GM18867 (cell line): ENCODE measurements around the gene DLL4.

ENCODE experiments used
- ATAC-seq: cut with Tn5 transposase; IDR thresholded peaks from one replicate; pipeline ENCODE4 v1.9.1; 2021; ENCODE audit warnings: mild to moderate bottlenecking, moderate library complexity; ENCODE audit not compliant: unreplicated experiment

DLL4 gene

DNA sequence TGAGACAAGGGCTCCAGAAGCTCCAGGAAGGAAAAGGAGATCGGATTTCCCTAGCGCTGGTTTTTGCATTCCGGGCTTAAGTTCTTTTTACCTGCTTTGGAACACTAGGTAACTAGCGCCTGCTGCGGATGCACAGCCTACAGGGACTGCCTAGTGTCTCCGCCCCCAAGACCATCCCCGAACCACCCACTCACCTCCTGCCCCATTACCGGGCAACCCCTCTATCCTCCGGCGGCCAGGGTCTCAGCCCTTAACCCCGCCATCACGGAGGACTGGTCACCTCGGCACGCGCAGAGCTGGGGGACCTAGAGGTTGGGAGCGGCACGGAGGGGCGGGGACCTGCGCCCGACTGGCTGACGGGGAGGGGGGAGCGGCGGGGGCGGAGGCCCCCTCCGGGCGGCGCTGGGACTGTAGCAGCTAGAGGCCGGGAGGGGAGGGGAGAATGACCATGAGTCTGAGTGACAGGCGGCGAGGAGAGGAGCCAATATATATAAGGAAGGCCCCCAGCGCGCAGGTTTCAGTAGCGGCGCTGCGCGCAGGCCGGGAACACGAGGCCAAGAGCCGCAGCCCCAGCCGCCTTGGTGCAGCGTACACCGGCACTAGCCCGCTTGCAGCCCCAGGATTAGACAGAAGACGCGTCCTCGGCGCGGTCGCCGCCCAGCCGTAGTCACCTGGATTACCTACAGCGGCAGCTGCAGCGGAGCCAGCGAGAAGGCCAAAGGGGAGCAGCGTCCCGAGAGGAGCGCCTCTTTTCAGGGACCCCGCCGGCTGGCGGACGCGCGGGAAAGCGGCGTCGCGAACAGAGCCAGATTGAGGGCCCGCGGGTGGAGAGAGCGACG, at the start of gene DLL4:
DLL4 (plus strand) TSS at position 520 of the 839 bp plus-strand sequence. CDS start 329 bp downstream, outside the sequence.
- no peak for ATAC-seq

DNA sequence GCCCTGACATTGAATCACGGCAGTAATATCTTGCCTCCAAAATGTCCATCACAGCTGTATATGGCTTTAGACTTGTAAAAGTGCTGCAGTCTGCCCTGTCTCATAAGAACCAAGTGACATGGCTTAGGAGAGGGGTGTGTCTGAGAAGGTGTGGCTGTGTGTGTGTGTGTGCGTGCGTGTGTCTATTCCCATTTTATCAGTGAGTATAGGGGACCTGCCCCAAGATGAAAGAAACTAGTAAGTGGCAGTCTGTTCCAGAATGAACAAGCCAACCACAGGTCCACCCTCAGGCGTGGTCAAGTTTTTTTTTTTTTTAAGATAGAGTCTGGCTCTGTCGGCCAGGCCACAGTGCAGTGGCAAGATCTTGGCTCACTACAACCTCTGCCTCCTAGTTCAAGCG, 49.5 kb upstream of the DLL4 start:
- no peak for ATAC-seq

DNA sequence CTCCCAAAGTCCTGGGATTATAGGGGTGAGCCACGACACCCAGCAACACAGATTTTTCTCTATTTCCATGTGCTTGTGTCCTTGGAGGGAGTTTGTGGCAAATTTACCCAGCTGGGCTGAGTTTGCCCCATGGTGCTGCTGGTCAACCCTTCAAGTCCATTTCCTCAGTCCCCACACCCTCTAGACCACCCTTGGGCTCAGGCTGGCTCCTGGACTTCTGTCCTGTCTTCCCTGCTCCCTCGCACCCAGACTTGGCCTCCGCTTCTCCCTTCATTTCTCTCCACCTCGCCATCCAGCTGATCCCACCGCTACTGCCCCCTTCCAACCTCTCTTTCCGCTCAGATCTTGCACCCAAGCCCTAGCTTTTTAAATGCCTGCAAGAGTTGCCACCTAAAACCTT, 47.8 kb upstream of the DLL4 start:
- no peak for ATAC-seq

DNA sequence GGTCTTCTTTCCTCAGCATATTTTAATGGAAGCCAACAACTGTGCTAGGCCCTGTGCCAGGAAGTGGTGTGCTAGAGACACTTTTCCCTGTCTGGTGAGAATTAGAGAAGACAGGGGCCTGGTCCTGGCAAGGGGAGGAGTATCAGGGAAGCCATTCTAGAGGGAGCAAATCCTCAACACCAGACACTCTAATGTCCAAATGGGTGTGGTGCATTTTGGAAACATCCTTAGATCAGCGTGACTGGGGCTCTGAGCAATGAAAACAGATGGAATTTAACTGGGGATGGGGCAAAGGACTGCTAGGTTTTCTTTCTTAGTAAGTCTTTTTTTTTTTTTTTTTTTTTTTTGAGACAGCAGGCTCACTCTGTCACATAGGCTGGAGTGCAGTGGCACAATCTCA, 42.6 kb upstream of the DLL4 start:
- ATAC-seq = no peak

DNA sequence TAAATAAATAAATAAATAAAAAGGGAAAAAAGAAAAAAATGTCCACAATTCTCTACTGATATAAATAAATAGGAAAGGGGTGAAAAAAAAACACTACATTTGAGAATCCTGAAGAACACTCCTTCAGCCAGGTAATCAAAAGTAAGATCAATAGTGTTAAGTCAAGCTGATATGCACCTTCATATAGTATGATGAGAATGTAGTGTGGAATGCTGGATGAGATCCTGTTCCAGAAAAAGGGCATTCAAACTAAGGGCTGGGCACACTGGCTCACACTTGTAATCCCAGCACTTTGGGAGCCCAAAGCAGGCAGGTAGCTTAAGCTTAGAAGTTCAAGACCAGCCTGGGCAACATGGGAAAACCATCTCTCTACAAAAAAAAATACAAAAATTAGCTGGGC, 40.0 kb upstream of the DLL4 start:
- ATAC-seq = no peak

DNA sequence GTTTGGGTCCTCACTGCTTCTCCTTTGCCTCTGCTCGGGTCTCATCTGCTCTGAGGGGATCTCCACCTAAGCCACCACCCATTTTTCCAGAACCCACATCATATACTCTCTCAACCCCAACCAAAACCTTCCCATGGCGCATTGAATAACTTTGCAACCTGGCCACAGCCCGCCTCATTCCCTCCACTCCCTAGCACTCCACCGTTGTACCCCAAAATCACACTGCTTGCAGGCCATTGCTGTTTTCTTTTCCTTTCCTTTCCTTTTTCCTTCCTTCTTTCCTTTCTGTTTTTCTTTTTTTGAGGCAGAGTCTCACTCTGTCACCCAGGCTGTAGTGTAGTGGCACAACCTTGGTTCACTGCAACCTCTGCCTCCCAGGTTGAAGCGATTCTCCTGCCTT, 38.0 kb upstream of the DLL4 start:
- no peak for ATAC-seq

DNA sequence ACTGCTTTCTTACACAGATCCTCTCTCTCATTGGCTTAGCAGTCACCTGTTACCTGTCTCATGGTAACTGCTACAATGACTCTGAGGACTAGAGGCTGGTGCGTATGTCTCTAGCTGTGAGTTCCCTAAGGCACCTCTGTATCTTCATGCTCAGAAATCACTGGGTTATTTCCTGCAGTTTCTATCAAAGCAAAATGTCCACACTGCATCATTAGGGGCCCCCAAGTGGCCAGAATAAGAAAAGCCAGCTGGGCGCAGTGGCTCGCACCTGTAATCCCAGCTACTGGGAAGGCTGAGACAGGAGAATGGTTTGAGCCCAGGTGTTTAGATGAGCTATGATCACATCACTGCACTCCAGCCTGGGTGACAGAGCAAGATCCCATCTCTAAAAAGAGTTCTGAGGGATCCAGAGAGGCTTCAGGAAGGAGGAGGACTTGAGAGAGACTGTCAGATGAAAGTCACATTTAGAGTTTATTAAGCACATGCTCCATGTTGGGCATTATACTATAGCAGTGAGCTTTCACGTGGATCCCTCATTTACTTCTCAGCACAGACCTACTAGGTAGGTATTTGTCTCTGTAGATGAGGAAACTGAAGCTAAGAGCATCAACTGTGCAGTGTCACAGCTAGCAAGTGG, 37.2 kb upstream of the DLL4 start:
- peak; percentile 26 for ATAC-seq

DNA sequence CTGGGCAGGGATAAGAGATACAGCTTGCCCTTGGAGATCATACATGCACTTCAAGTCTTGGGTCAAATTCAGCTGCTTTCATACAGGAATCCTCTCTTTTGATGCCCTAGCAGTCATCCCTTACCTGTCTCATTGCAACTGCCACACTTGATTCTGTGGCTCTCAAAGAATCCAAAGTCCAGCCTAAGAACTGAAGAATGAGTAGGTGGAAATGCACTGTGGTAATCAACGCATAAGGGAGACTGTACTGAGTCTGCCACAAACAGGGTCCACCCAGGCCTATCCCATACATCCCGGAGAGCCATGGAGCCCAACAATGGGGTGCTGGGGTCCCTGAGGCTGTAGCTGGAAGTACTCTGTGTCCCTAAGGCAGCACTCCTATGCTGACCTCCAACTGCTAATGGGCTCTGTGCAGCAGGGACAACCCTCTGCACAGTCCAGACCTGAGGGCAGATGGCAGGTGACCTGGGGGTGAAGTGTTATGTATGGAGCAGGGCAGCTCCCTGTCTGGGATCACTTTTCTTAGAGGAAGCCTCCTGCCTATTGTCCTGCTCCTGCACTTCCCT, 36.6 kb upstream of the DLL4 start:
- ATAC-seq = no peak

DNA sequence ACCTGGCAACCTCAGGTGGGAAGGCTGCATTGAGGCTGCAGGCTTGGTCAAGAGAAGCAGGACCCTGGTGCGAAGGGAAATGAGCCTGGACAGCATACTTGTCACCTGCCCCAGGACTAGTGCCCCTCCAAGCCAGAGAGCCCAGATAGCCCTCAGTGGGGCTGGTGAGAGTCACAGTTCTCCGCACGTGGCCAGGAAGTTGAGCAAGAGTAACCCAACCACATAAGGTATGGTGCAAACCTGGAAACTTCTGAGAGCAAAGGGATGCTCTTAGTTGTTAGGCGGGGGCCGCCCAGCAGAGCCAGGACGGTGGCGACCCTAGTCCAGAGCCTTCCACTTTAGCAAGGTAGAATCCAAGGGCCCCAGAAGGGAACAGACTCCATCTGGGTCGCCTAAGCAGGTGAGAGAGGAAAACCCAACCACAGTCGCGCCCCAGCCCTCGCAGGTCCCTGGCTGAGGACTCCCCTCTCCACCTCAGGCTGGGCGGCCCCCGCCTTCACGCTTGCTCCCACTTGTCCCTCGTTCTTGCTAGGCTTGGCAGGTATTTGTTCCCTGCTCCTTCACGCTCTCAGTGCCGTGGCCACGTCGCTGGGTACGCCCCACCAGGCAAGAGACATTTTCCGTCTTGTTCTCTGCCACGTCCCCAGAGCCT, 36.0 kb upstream of the DLL4 start:
- no peak for ATAC-seq

DNA sequence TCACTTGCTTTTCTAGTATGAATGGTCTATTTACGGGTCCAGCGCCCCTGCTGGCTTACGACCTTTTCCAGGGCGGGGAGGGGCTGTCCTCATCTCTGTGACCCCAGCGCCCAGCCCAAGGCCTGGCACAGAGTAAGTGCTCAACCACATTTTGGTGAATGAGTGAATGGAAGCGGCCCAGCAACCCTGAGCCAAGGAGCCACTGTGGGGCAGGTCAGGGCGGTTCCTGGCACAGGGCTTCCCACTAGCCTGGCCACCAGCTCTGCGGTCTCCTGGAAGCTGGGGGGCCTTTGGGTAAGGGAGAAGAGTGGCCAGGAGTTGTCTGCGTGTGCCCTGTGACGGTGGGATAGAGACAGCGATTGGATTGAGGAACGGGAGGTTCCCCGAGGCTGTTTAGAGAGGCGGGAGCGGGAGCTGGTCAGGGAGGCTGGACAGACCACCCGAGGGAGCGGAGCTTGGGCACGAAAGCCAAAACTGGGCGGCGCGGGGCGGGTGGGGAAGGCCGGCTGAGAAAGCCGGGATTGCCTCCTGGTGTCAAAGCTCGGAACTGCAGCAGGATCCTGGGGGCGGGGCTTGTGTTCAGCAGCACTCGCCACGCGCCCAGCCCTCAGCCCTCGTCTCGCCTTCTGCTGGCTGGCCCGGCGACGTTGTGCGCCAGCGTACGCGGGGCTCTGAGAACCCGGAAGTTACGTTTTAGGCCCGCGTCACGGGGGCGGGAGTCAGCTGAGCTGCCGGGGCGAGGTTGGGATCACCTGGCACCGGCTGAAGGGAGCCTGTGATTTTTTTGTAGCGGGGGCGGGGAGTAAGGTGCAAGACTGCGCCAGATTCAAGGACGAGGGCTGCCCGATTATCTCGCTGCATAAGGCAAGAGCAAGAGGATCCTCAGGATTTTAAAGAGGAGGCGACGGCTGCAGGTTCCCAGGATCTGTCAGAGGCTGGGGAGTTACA, 35.1 kb upstream of the DLL4 start, which contains the start of gene VPS18:
VPS18 (plus strand) TSS at position 718 of the 948 bp plus-strand sequence. CDS start 319 bp downstream, outside the sequence.
- peak; percentile 84 for ATAC-seq

DNA sequence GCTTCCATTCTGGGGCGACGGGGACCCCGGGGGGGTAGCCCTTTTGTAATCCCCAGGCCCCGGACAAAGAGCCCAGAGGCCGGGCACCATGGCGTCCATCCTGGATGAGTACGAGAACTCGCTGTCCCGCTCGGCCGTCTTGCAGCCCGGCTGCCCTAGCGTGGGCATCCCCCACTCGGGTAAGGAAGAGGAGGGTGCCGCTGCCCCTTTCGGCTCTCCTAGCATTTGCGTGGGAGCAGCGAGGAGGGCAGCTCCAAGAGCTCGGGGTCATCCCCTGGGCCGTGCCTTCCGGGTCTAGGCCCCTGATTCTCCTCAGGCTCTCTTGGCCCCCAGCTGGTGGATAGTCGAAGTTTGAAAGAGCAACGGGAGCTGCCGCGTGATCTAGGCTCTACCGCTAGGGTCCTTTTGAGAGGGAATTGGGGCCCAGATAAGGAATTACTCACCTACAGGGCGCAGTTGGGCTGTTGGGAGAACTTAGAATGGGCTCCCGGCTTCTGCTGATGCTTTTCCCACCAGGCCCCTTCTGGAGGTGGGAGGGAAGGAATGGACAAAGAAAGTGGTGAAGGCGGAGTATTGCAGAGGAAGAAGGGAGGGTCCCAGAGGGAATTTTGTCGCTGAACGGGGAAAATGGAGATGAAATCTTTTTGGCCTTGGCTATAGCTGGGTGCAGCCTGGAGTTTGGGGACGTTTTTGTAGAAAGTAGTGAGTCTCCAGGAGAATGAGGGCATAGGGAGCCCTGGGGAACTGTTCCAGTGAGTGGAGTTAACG, 34.3 kb upstream of the DLL4 start:
- peak; percentile 36 for ATAC-seq

DNA sequence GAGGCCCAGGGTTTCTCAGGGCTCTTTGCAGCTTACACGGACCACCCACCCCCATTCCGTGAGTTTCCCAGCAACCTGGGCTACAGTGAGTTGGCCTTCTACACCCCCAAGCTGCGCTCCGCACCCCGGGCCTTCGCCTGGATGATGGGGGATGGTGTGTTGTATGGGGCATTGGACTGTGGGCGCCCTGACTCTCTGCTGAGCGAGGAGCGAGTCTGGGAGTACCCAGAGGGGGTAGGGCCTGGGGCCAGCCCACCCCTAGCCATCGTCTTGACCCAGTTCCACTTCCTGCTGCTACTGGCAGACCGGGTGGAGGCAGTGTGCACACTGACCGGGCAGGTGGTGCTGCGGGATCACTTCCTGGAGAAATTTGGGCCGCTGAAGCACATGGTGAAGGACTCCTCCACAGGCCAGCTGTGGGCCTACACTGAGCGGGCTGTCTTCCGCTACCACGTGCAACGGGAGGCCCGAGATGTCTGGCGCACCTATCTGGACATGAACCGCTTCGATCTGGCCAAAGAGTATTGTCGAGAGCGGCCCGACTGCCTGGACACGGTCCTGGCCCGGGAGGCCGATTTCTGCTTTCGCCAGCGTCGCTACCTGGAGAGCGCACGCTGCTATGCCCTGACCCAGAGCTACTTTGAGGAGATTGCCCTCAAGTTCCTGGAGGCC, 29.5 kb upstream of the DLL4 start:
- ATAC-seq = no peak

DNA sequence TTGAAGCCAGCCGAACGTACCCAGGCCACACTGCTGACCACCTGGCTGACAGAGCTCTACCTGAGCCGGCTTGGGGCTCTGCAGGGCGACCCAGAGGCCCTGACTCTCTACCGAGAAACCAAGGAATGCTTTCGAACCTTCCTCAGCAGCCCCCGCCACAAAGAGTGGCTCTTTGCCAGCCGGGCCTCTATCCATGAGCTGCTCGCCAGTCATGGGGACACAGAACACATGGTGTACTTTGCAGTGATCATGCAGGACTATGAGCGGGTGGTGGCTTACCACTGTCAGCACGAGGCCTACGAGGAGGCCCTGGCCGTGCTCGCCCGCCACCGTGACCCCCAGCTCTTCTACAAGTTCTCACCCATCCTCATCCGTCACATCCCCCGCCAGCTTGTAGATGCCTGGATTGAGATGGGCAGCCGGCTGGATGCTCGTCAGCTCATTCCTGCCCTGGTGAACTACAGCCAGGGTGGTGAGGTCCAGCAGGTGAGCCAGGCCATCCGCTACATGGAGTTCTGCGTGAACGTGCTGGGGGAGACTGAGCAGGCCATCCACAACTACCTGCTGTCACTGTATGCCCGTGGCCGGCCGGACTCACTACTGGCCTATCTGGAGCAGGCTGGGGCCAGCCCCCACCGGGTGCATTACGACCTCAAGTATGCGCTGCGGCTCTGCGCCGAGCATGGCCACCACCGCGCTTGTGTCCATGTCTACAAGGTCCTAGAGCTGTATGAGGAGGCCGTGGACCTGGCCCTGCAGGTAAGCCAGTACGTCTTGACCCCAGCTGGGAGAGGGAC, 28.7 kb upstream of the DLL4 start:
- ATAC-seq = no peak

DNA sequence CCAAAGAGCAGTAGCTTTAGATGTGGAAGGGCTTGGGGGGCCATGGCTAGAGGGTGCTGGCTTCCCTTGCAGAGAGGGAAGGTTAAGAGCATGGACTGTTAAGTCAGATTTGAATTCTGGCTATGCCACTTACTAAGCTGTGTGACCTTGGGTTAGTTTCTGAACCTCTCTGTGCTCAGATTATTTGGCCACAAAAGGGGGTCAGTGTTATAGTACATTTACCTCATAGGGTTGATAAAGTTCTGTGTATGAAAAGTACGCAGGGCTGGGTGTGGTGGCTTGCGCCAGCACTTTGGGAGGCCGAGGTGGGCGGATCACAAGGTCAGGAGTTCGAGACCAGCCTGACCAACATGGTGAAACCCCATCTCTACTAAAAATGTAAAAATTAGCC, 28.1 kb upstream of the DLL4 start:
- ATAC-seq = no peak

DNA sequence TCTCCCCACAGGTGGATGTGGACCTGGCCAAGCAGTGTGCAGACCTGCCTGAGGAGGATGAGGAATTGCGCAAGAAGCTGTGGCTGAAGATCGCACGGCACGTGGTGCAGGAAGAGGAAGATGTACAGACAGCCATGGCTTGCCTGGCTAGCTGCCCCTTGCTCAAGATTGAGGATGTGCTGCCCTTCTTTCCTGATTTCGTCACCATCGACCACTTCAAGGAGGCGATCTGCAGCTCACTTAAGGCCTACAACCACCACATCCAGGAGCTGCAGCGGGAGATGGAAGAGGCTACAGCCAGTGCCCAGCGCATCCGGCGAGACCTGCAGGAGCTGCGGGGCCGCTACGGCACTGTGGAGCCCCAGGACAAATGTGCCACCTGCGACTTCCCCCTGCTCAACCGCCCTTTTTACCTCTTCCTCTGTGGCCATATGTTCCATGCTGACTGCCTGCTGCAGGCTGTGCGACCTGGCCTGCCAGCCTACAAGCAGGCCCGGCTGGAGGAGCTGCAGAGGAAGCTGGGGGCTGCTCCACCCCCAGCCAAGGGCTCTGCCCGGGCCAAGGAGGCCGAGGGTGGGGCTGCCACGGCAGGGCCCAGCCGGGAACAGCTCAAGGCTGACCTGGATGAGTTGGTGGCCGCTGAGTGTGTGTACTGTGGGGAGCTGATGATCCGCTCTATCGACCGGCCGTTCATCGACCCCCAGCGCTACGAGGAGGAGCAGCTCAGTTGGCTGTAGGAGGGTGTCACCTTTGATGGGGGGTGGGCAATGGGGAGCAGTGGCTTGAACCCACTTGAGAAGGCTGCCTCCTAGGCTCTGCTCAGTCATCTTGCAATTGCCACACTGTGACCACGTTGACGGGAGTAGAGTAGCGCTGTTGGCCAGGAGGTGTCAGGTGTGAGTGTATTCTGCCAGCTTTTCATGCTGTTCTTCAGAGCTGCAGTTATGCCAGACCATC, 26.3 kb upstream of the DLL4 start:
- no peak for ATAC-seq

DNA sequence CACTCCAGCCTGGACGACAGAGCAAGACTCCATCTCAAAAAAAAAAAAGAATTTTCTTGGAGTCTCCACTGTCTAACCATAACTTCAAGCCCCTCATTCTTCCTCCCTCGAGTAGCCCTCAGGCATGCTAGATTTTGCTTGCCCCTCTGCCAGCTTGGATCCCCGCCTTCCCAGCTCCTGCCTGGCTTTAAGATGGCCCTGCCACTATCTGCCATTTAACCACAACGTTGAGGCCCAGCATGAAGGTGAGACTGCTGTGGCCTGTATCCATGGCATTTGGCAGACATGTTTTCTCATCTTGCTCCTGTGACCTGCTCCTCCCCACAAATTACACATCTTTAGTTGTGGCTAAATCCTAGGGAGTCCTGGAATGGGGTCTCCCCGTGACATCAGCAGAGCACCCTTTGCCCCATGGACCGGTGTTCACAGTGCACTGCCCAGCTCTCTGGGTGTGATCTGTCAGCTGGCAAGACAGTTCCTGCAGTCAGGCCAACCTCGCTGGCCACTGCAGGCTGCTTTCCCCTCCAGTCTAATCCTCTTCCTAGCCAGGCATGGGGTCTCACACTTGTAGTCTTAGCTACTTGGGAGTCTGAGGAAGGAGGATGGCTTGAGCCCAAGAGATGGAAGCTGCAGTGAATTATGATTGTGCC, 24.5 kb upstream of the DLL4 start:
- ATAC-seq = no peak
